CD8-positive, alpha-beta memory T cell (primary cell): ENCODE results near the gene NENF. TPM values are rescaled to one million over a fixed set of nuclear protein-coding genes. Genes with fewer than 3 reads are reported as not detected.
"Not testable (repeated sequence)": the region's sequence is repeated elsewhere in the genome, so short reads cannot be mapped to it uniquely, and the experiment has no call there.

Experiments used
- CTCF ChIA-PET: fragments of 350-600 bp; sonication (Branson Sonifier 250); formaldehyde crosslinking; loops from one replicate; lab custom pipeline; 2021; ENCODE audit warnings: antibody characterized with exemption; lab: Charles Lee
- POLR2A ChIA-PET: fragments of 350-600 bp; sonication (Branson Sonifier 250); formaldehyde crosslinking; loops from one replicate; lab custom pipeline; 2021; ENCODE audit warnings: antibody characterized with exemption; lab: Charles Lee
- DNase-seq, 5 donors: peaks; one replicate each; pipeline versions ENCODE4 v3.0.0 to v3.0.0-alpha.2; 2020 to 2022; ENCODE audit warnings: mixed read lengths in 1 of 5
- H3K27ac ChIP-seq: one replicate; pipeline ENCODE4 v1.7.0; 2013; ENCODE audit warnings: low read depth, mild to moderate bottlenecking, low read length, moderate library complexity
- H3K27me3 ChIP-seq: 2 replicates; pipeline ENCODE4 v1.7.0; 2013; ENCODE audit warnings: low read length, mild to moderate bottlenecking; ENCODE audit not compliant: insufficient read depth, poor library complexity, severe bottlenecking
- H3K36me3 ChIP-seq: 2 replicates; pipeline ENCODE4 v1.7.0; 2013; ENCODE audit warnings: mild to moderate bottlenecking, low read length, moderate library complexity; ENCODE audit not compliant: insufficient read depth
- H3K4me1 ChIP-seq: 2 replicates; pipeline ENCODE4 v1.7.0; 2013; ENCODE audit warnings: mild to moderate bottlenecking, low read length, moderate library complexity; ENCODE audit not compliant: insufficient read depth
- H3K4me3 ChIP-seq: 2 replicates; pipeline ENCODE4 v1.7.0; 2013; ENCODE audit warnings: mild to moderate bottlenecking, low read length
- H3K9me3 ChIP-seq: 2 replicates; pipeline ENCODE4 v1.7.0; 2013; ENCODE audit warnings: mild to moderate bottlenecking, low read length
- H3K27ac Mint-ChIP-seq, 8 donors: one replicate each; pipeline ENCODE4 v1.8.0; 2020 to 2021; ENCODE audit warnings: mixed read lengths in 8 of 8, mild to moderate bottlenecking in 6 of 8, inconsistent platforms in 3 of 8, moderate library complexity in 3 of 8
- H3K27me3 Mint-ChIP-seq, 2 donors: one replicate each; pipeline ENCODE4 v1.8.0; 2020 to 2021; ENCODE audit warnings: mixed read lengths in 2 of 2, mild to moderate bottlenecking in 1 of 2, moderate library complexity in 1 of 2
- H3K36me3 Mint-ChIP-seq, 3 donors: one replicate each; pipeline ENCODE4 v1.8.0; 2020 to 2021; ENCODE audit warnings: mixed read lengths in 3 of 3, inconsistent platforms in 1 of 3, mild to moderate bottlenecking in 1 of 3
- H3K4me1 Mint-ChIP-seq, 3 donors: one replicate each; pipeline ENCODE4 v1.8.0; 2020 to 2021; ENCODE audit warnings: mixed read lengths in 3 of 3, inconsistent platforms in 1 of 3, mild to moderate bottlenecking in 1 of 3
- H3K4me3 Mint-ChIP-seq, 7 donors: one replicate each; pipeline ENCODE4 v1.8.0; 2020 to 2021; ENCODE audit warnings: mixed read lengths in 7 of 7, mild to moderate bottlenecking in 6 of 7, moderate library complexity in 4 of 7, inconsistent platforms in 2 of 7
- H3K9me3 Mint-ChIP-seq, 5 donors: one replicate each; pipeline ENCODE4 v1.8.0; 2020 to 2022; ENCODE audit warnings: mixed read lengths in 5 of 5, mild to moderate bottlenecking in 3 of 5, moderate library complexity in 2 of 5, inconsistent platforms in 1 of 5
- polyA plus RNA-seq: library from polyadenylated mRNA; unstranded; fragments of 300-500 nt; fragmentation: Illumina TruSeq; gene quantifications from one replicate; pipeline ENCODE4 v1.2.3, GENCODE V29; 2021
- total RNA-seq, 2 experiments: library from RNA; stranded (reverse); gene quantifications; one replicate each; pipeline ENCODE4 v1.2.3, GENCODE V29; 2021

Gene NENF
- total and polyA plus RNA-seq, 3 experiments from 2014 or later = 45.5 to 49.9 (median 47.9) TPM

DNA sequence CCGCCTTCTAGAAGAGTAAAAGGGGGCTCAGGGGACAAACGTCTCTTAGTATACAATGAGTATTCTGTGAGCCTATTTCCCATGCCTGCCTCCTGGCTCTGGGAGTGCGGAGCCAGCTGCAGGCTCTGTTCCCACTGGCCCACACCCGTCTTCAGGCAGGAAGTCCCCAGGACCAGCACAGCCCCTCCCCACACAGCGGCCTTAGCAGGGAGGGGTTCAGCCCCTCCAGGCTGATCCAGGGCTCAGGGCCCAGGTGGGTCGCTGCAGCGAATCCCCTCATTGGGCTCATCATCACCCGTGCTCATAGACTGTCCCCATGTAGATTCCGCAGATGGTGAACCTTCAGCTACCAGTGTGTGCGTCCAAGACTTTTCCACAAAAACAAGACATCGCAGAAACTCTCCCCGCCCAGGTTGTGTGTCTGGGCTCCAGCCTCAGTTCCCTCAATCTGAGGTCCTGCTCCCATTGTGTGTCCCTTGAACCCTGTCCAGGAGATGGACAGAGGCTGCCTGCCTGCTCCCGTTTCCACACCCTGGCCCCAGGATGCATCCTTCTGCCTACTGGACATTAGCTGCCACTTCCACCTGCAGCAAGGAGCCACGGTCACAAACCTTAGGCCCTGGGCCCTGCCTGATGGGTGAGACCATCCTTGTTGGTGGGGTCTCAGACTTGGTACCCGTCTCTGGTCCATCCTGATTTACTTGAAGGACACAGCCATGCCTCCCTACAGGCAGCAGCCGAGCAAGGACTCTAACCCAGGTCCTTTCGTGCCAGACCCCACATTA, 39.4 kb downstream of the NENF start:
- Histone ChIP-seq H3K27ac (no peak overlapping the region), H3K4me1 (no peaks in the 10 kb centered on the region), H3K27me3 (no peaks in the 10 kb centered on the region), H3K9me3 (no peaks in the 10 kb centered on the region), H3K36me3 (no peaks in the 10 kb centered on the region), H3K4me3 (no peak overlapping the region)
- CTCF ChIA-PET = interaction anchor here (1.1 to 3.1 kb wide), 3 partner anchors 16 to 159 kb away, joined by 3 to 11 read pairs (median 3); no protein-coding TSS in a partner anchor
- POLR2A ChIA-PET = no interaction called here
- Mint-ChIP-seq H3K4me3 (no peak overlapping the region), H3K27ac (no peak overlapping the region), H3K9me3 (no peaks in the 10 kb centered on the region), H3K27me3 (peaks cover 9 to 12% of the 10 kb centered on the region in 2 donors), H3K36me3 (no peaks in the 10 kb centered on the region), H3K4me1 (peaks cover 1 to 3% (median 2%) of the 10 kb centered on the region in 3 donors)
- DNase-seq = no peak

DNA sequence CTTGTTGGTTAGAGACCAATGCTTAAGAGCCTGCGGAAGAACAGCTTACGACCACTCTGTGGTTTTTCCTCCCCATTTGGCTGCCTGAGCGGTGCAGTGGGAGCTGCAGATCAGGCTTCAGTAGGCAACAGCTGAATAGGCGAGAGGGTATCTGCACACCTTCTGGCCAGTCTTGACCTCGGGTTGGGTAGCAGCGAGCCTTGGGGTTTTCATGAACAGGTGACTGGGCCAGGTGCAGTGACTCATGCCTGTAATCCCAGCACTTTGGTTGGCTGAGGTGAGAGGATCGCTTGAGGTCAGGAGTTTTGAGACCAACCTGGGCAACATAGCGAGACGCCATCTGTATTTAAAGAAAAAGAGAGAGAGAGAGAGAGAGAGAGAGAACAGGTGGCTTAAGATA, 41.0 kb downstream of the NENF start:
- no peaks in the 10 kb centered on the region for H3K27me3 ChIP-seq
- H3K9me3 ChIP-seq = no peaks in the 10 kb centered on the region
- ChIA-PET POLR2A (no interaction called here), CTCF (interaction anchor here (1.4 kb wide), 1 partner anchor 157 kb away, joined by 3 read pairs; no protein-coding TSS in a partner anchor)
- Mint-ChIP-seq H3K9me3 (no peaks in the 10 kb centered on the region), H3K27me3 (peaks cover 9 to 11% of the 10 kb centered on the region in 2 donors), H3K27ac (no peak overlapping the region), H3K4me3 (no peak overlapping the region), H3K36me3 (no peaks in the 10 kb centered on the region), H3K4me1 (peaks cover 4 to 6% (median 5%) of the 10 kb centered on the region in 3 donors)
- no peak for DNase-seq
- no peak overlapping the region for H3K4me3 ChIP-seq
- no peaks in the 10 kb centered on the region for H3K36me3 ChIP-seq
- H3K4me1 ChIP-seq = no peaks in the 10 kb centered on the region
- no peak overlapping the region for H3K27ac ChIP-seq

DNA sequence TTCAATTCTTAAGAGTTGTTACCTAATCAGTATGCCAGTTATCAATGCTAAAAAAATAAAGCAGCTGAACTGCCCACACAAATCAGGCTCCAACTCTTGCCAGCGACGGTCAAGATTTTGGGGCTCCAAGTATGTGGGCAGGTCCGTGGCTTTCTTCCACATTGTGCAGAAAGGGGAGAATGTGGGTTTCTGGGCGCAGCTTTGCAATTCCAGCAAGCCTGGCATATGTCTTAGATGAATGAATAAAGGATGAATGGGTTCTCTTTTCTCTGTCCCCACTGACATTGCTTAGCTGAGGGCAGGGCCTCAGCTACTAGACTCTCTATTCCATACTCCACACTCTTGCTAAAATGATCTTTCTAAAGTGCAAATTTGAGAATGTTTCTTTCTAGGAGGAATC, 42.4 kb downstream of the NENF start:
- no peak for DNase-seq
- Histone ChIP-seq H3K27me3 (no peaks in the 10 kb centered on the region), H3K9me3 (no peaks in the 10 kb centered on the region), H3K36me3 (no peaks in the 10 kb centered on the region), H3K4me1 (no peaks in the 10 kb centered on the region), H3K27ac (no peak overlapping the region), H3K4me3 (no peak overlapping the region)
- H3K4me1 Mint-ChIP-seq = peaks cover 4 to 6% (median 5%) of the 10 kb centered on the region in 3 donors
- H3K9me3 Mint-ChIP-seq = no peaks in the 10 kb centered on the region
- POLR2A ChIA-PET = no interaction called here
- H3K27ac Mint-ChIP-seq = no peak overlapping the region
- no peaks in the 10 kb centered on the region for H3K36me3 Mint-ChIP-seq
- peaks cover 8 to 13% of the 10 kb centered on the region in 2 donors for H3K27me3 Mint-ChIP-seq
- CTCF ChIA-PET = interaction anchor here (0.9 to 1.4 kb wide), 2 partner anchors 18 to 19 kb away, joined by 3 to 4 read pairs; no protein-coding TSS in a partner anchor
- H3K4me3 Mint-ChIP-seq = no peak overlapping the region

DNA sequence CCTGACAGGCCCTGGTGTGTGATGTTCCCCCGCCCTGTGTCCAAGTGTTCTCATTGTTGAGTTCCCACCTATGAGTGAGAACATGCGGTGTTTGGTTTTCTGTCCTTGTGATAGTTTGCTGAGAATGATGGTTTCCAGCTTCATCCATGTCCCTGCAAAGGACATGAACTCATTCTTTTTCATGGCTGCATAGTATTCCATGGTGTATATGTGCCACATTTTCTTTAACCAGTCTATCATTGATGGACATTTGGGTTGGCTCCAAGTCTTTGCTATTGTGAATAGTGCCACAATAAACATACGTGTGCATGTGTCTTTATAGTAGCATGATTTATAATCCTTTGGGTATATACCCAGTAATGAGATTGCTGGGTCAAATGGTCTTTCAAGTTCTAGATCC, 43.1 kb downstream of the NENF start:
- H3K27me3 ChIP-seq, H3K4me3 ChIP-seq, H3K4me3 Mint-ChIP-seq, DNase-seq, H3K36me3 ChIP-seq, H3K9me3 ChIP-seq, H3K36me3 Mint-ChIP-seq, H3K4me1 ChIP-seq, H3K27ac Mint-ChIP-seq, POLR2A ChIA-PET, H3K9me3 Mint-ChIP-seq, H3K27ac ChIP-seq: not testable (repeated sequence)
- H3K4me1 Mint-ChIP-seq = peaks cover 7 to 10% (median 9%) of the 10 kb centered on the region in 3 donors
- CTCF ChIA-PET = interaction anchor here (0.9 to 1.4 kb wide), 2 partner anchors 19 to 20 kb away, joined by 3 to 4 read pairs; no protein-coding TSS in a partner anchor
- peaks cover 12 to 19% of the 10 kb centered on the region in 2 donors for H3K27me3 Mint-ChIP-seq

DNA sequence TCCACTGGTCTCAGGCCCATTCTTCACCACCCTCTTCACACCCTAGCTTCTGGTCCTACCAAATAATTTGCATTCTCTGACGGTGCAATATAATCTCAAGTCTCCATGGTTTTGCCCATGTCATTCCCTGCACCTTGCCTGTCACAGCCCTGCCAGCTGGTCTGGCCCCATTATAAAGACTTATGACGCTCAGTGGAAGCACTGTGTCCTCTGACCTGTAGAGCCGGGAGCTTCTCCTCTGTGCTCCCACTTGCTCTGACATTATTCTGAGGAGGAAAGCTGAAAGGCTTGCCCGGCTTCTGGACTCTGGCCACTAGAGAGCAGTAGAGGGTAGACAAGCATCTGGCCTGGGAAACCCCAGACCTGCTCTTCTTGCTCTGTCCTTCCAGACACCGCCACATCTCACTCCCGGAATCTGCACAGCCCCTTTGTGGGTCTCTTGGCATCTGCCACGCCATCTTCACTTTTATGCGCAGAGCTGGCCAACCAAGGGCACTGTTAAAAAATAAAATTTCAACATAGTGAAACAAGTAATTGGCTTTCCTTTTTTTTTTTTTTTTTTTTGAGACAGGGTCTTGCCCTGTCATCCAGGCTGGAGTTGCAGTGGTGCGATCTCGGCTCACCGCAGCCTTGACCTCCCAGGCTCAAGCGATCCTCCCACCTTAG, 44.4 kb downstream of the NENF start:
- ChIA-PET POLR2A (no interaction called here), CTCF (interaction anchor here (0.6 to 3.5 kb wide), 34 partner anchors 9 to 526 kb away, joined by 3 to 27 read pairs (median 4); no protein-coding TSS in a partner anchor)
- no peaks in the 10 kb centered on the region for H3K9me3 Mint-ChIP-seq
- peaks cover 15 to 24% of the 10 kb centered on the region in 2 donors for H3K27me3 Mint-ChIP-seq
- H3K4me3 ChIP-seq = no peak overlapping the region
- H3K27ac ChIP-seq = no peak overlapping the region
- H3K4me1 Mint-ChIP-seq = peaks cover 12 to 17% (median 12%) of the 10 kb centered on the region in 3 donors
- H3K27me3 ChIP-seq = peaks cover 3% of the 10 kb centered on the region
- peak; percentile 51 to 76 (median 65) for DNase-seq
- H3K9me3 ChIP-seq = no peaks in the 10 kb centered on the region
- peak overlapping the region in 1 of 7 donors; percentile 28 for H3K4me3 Mint-ChIP-seq
- no peaks in the 10 kb centered on the region for H3K4me1 ChIP-seq
- H3K27ac Mint-ChIP-seq = peak overlapping the region in 2 of 8 donors; percentile 14 to 47
- H3K36me3 Mint-ChIP-seq = no peaks in the 10 kb centered on the region
- no peaks in the 10 kb centered on the region for H3K36me3 ChIP-seq

DNA sequence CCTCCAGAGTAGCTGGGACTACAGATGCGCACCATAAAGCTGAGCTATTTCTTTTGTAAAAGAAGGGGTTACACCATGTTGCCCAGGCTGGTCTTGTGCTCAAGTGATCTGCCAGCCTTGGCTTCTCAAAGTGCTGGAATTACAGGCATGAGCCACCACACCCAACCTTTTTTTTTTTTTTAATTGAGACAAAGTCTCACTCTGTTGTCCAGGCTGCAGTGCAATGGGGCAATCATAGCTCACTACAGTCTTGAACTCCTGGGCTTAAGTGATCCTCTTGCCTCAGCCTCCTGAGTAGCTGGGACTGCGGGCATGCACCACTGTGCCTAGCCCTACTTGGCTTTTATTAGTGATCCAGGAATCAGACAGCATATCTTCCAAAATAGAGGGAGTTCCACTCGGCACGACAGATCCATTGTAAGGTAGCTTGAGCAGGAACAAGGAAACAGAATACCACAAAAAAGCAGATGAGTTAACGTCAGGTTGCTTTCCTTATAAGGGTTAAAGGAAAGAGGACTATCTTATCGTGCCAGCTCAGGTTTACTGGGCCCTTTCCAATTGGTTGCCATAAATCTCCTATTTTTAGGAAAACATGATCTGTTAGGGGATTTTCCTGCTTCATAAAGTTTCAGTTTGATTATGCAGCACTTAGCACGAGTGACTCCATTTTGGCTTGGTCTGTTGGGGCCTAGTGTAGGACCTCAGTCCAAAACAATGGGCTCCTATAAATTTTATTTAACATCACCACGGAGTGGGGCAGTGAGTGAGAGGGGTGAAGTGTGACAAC, 45.2 kb downstream of the NENF start:
- H3K4me1 ChIP-seq = no peaks in the 10 kb centered on the region
- ChIA-PET POLR2A (no interaction called here), CTCF (interaction anchor here (0.8 to 3.5 kb wide), 27 partner anchors 8 to 517 kb away, joined by 3 to 27 read pairs (median 5); no protein-coding TSS in a partner anchor)
- H3K36me3 ChIP-seq = no peaks in the 10 kb centered on the region
- H3K27me3 ChIP-seq = peaks cover 3% of the 10 kb centered on the region
- peak in 1 of 5 donors; percentile 17 for DNase-seq
- no peaks in the 10 kb centered on the region for H3K9me3 ChIP-seq
- peaks cover 12 to 17% (median 12%) of the 10 kb centered on the region in 3 donors for H3K4me1 Mint-ChIP-seq
- no peaks in the 10 kb centered on the region for H3K9me3 Mint-ChIP-seq
- no peak overlapping the region for H3K4me3 ChIP-seq
- H3K36me3 Mint-ChIP-seq = no peaks in the 10 kb centered on the region
- peaks cover 16 to 24% of the 10 kb centered on the region in 2 donors for H3K27me3 Mint-ChIP-seq
- no peak overlapping the region for H3K27ac ChIP-seq
- H3K4me3 Mint-ChIP-seq = no peak overlapping the region
- H3K27ac Mint-ChIP-seq = no peak overlapping the region

DNA sequence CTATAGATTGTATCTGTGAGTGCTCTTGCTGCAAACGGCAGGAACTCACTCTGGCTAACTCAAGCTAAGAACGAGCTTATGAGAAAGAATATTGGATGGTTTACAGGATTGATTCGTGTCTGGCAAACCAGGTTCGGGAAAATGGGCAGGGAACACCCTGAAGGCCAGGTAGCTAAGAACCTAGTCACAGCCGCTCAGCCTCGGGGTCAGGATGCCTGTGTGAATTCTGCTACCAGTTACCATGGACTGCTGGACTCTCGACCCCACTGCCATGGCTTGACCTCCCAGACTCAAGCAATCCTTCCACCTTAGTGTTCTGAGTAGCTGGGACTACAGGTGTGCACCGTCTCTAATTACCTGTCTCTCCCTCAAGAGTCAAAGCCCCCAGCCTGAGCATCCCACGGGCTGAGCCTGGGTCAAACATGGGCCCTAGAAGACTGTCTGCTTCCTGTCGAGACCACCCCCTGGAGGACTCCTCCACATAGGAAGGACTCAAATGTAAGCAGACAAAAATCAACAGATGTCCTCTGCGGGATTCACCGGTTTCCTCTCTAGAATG, 45.8 kb downstream of the NENF start:
- H3K27ac Mint-ChIP-seq = no peak overlapping the region
- no peaks in the 10 kb centered on the region for H3K36me3 Mint-ChIP-seq
- H3K4me3 Mint-ChIP-seq = no peak overlapping the region
- no peaks in the 10 kb centered on the region for H3K9me3 Mint-ChIP-seq
- peak in 1 of 5 donors; percentile 25 for DNase-seq
- no peaks in the 10 kb centered on the region for H3K9me3 ChIP-seq
- H3K4me1 Mint-ChIP-seq = peaks cover 12 to 17% (median 12%) of the 10 kb centered on the region in 3 donors
- peaks cover 21 to 24% of the 10 kb centered on the region in 2 donors for H3K27me3 Mint-ChIP-seq
- H3K27ac ChIP-seq = no peak overlapping the region
- ChIA-PET CTCF (interaction anchor here (1.0 to 3.5 kb wide), 11 partner anchors 10 to 307 kb away, joined by 3 to 27 read pairs (median 7); no protein-coding TSS in a partner anchor), POLR2A (no interaction called here)
- H3K4me3 ChIP-seq = no peak overlapping the region
- no peaks in the 10 kb centered on the region for H3K36me3 ChIP-seq
- H3K4me1 ChIP-seq = no peaks in the 10 kb centered on the region
- H3K27me3 ChIP-seq = peaks cover 3% of the 10 kb centered on the region
